HG03095 (cell line): ENCODE measurements around the gene DPP8.
"Not testable (repeated sequence)": the region's sequence is repeated elsewhere in the genome, so short reads cannot be mapped to it uniquely, and the experiment has no call there.

ENCODE experiments used
- ATAC-seq: cut with Tn5 transposase; IDR thresholded peaks from one replicate; pipeline ENCODE4 v1.9.1; 2021; ENCODE audit warnings: moderate library complexity; ENCODE audit not compliant: unreplicated experiment

Gene DPP8

DNA sequence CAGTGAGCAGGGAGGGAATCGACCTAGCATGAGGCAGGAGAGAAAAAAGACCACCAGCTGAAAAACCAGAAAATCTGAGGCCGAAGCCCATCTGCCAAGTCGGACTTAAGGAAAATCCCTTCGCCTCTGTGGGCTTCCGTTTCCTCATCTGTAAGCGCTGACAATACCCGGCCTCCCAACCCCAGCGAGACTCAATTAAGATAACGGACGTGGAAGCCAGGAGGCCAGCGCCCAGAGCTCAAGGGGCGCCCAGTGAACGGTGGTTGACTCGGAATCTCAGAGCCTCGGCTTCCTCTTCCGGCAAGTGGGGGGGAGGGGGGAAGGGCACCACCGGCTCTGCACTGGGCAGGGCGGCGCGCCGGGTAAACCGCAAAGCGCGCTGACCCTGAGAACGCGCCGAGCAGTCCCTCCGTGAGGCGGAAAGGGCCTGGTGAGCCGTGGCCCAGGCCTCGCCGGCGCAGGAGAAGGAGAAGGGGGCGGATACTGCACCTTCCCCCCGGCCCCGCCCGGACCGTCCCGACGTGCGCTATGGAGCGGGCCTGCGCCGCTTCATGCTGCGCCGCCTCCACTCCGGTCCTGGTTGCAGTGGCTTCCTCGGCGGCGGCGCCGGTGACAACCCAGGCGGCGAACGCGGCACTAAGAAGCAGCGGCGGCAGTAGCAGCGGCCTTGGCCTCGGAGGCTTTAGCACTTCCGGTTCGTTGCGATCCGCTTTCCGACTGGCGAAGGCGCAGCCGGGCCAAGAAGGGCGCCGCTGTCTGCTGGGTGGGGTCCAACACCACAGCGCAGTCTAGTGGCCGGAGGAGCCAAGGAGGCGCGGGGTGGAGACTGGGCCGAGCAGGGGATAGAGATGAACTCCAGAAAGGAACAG, at the start of gene DPP8:
Gene DPP8, minus strand, starts transcription at position 693 of the 869 bp plus-strand sequence. CDS start 5,136 bp downstream, outside the sequence.
- peak; percentile 90 for ATAC-seq

GRCh38 chr15:65561934-65562333, 44.4 kb upstream of the DPP8 start:
- no peak for ATAC-seq

DNA sequence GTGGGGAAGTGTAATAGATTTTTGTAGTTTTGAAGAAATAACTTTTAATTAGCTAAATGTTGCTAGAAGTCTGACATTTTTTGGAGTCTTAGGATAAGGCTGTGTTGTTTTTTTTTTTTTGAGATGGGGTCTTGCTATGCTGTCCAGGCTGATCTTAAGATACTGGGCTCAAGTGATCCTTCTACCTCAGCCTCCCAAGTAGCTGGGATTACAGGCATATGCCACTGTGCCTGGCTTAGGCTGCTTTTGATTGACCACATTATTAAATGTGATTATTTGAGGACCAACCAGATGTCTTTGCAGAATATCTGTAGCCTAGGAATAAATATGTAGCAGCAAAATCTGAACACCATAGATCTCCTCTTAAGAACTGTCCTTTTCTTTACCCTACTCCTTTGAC, 42.5 kb upstream of the DPP8 start:
- no peak for ATAC-seq

DNA sequence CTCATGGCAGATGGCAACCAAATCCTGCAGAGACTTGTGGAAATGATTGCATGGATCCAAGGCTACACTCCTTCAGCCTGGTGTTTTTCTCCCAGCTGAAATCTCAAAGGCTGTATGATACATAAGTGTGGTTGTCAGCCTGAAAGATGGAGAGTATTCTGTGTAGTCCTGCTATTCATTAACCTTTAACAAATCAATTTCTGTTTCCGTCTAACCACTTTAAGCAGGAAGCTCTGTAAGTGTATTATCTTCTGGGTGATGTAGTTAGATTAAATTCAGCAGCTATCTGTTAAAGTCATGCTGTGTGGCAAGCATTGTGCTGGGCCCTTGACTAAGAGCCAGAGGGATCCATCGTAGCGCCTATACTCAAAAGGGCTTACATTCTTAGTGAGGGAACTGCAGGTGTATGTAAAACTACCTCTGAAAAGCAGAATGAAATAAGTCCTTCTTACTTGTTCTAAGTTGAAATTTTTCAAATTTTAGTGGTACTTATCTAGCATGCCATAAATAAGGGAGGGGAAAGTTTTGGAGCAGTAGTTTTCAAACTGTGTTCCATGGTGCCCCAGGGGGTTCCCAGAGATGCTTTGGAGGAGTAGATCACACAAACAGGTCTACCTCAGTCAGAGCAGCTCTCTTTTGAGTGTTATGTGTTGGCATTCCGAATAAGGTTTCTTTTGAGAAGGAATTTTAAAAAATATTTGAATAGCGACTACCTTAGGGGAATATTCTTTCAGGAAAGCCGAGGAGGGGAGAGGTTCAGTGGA, 41.7 kb upstream of the DPP8 start:
- no peak for ATAC-seq

DNA sequence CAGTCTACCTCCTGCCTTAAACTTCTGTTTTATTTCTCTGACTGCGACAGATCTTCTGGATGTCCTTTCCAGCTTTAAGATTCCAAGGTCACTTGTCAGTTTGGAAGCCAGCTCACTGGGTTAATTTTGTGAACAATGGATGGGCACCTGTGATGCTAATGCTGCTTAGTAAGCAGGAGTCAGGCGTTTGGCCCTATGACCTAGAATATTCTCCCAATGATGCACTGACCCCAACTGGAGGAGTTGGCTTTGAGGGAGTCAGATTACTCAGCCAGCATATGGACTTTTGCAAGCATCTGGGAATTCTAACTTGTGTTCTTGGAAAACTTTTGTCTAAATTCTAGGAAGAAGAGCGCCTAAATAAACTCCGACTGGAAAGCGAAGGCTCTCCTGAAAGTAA, 40.8 kb upstream of the DPP8 start:
- ATAC-seq: no peak

DNA sequence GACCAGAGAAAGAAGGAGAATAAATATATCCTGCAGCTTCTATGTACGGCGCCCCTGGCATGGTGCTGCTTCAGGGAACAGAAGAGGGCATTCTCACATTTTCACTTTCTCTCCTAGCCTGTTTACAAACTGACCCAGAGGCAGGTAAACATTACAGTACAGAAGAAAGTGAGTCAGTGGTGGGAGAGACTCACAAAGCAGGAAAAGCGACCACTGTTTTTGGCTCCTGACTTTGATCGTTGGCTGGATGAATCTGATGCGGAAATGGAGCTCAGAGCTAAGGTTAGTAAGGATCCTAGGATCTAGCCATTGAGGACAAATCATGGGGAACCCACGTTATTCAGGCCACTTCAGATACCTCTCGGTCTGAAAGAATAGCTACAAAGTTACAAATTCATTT, 39.1 kb upstream of the DPP8 start:
- ATAC-seq: no peak

DNA sequence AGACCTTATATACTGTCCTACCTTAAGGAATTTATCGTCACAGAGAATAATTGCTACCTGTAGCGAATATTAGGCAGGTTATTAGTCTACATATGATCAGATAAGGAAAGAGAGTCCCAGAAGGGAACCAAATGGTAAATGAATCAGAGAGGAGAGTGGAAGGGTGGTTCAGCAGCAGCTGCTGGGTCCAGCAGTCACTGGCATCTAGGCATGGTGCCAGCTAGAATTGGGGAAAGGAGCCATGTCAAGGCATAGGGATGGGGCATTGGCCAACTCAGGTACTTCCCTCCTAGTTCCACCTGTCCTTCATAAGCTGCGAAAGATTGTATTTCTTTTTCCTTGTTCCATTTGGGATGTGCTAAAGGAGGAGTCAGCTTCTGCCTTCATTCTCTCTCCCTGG, 36.2 kb upstream of the DPP8 start:
- no peak for ATAC-seq

GRCh38 chr15:65552851-65553250, 35.4 kb upstream of the DPP8 start:
- not testable (repeated sequence) for ATAC-seq

GRCh38 chr15:65551183-65551582, 33.7 kb upstream of the DPP8 start:
- no peak for ATAC-seq

- ATAC-seq: no peak
These were observed 33.2 kb upstream of the DPP8 start for GRCh38 chr15:65550681-65551098.

GRCh38 chr15:65549288-65549687, 31.8 kb upstream of the DPP8 start:
- ATAC-seq: not testable (repeated sequence)

DNA sequence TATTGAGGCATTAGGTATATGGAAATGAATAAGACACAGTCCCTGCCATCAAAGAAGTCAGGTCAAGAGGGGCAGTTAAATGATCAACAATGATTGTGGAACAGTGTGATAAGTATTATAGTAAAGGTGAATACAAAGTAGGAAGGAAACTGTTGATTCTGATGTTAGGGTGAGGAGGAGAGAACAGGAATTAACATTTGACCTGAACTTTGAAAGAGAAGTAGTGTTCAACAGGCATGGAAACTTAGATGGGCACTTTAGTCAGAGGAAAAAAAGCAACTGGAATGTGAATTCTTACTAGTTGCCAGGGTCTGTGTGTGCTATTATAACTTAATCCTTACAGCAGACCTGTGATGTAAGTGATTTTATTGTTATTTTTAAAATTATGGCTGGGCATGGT, 30.4 kb upstream of the DPP8 start:
- no peak for ATAC-seq

- ATAC-seq: no peak
These were observed 23.8 kb upstream of the DPP8 start for GRCh38 chr15:65541231-65541820.

GRCh38 chr15:65540314-65540713, 22.8 kb upstream of the DPP8 start:
- no peak for ATAC-seq

DNA sequence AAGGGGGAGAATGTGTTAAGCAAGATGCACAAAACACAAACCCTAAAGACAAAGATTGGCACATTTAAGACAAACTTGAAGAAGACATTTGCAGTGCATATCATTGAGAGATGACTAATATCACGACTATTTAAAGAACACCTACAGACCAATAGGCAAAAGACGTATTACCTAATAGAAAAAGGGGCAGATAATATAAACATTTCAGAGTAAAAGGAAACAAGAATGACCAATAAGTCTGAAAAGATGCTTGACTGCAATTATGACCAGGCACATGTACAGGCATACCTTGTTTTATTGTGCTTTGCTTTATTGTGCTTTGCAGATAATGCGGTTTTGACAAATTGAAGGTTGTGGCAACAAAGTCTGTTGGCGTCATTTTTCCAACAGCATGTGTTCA, 17.7 kb upstream of the DPP8 start:
- no peak for ATAC-seq

GRCh38 chr15:65533057-65533756, 15.7 kb upstream of the DPP8 start:
- ATAC-seq: no peak

DNA sequence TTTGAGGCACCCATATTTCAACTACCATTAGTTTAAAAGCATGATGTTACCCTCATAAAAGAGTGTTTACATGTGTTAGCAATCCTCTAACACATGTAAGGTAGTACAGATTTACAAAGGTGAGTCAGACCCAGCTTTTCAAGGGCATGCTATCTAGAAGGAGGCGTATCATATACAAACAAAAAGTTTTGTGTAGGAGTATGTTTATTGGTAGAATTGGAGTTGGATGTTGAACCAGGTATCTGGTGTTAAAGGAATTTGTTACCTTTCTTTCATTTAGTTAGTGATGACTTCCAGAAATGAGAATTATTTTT, 15.2 kb upstream of the DPP8 start:
- ATAC-seq: no peak

DNA sequence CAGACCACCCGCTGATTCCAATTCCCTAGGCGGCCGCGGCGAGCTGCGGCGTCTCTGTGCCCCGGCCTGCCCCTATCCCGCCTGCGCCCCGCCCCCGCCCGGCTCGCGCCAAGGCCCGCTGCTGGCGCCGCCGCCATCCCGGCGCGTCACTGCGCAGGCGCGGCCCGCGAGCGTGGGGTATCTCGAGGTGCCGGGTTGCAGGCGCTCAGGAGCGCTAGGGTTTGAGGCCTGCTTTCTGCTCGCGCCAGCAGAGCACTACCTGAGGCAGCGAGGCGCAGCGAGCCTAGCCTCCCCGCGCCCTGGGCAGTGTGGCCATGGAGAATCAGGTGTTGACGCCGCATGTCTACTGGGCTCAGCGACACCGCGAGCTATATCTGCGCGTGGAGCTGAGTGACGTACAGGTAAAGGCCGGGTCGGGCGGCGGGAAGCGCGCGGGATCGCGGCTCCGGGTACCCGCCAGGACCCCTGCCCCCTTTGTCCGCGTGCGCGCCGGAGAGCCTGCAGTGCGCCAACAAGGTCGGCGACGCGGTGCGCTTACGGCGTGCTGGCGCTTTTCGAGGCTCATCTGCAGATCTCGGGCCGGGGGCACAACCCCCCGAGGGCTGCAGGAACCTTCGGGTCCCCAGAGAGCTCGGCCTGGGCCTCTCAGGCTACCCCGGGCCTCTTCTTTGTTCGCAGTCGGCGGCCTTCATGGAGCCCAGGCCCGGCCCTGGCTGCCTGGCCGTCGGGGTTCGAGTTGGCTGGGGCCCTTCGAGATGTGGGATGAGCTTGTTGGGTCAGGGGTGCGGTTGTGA, 13.0 kb upstream of the DPP8 start, which contains the start of gene HACD3:
Gene HACD3, plus strand, starts transcription at position 146 of the 794 bp plus-strand sequence. Its CDS starts 169 bp downstream, at position 315.
- ATAC-seq: peak; percentile 59

- no peak for ATAC-seq
These were observed 12.4 kb upstream of the DPP8 start for GRCh38 chr15:65529762-65530317.

DNA sequence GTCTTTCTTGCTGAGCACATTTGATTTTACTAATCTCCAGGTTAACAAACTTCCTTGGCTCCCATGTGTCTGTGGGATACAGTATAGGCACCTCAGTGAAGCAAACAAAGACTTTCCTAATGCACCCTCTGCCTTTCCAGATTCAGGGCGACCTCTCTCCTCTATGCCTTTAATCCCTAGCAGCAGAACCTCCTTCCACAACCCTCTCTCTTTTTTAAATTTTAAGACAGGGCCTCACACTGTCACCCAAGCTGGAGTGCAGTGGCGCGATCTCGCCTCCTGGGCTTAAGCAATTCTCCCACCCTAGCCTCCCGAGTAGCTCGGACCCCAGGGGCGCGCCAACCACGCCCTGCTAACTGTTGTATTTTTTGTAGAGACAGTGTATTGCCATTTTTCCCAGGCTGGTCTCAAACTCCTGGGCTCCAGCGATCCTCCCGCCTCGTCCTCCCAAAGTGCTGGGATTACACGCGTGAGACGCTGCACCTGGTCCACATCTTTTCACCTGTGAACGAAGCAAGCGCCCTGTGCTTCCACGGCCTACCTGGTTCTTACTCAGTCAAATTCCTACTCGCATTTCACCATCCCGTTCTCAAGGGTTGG, 11.1 kb upstream of the DPP8 start:
- ATAC-seq: no peak
